WTC11 (cell line): ENCODE measurements around the gene DYRK2. TPM values are rescaled to one million over a fixed set of nuclear protein-coding genes. Genes with fewer than 3 reads are reported as not detected.

Experiments
- ATAC-seq: fragments of 200-7000 bp; cut with Tn5 transposase; 2 replicates; pipeline ENCODE4 v1.10.0; 2021; ENCODE audit warnings: mild to moderate bottlenecking, moderate library complexity
- CTCF ChIA-PET: fragments of 300-600 bp; sonication (Branson Sonifier 250); formaldehyde crosslinking; loops from one replicate; lab custom pipeline; 2021; ENCODE audit warnings: antibody characterized with exemption; lab: Charles Lee
- POLR2A ChIA-PET: fragments of 350-600 bp; sonication (Branson Sonifier 250); formaldehyde crosslinking; loops from one replicate; lab custom pipeline; 2021; ENCODE audit warnings: antibody characterized with exemption; lab: Charles Lee
- DNase-seq: peaks from one replicate; pipeline ENCODE4 v3.0.0; 2021; ENCODE audit warnings: low spot score
- H3K27ac Mint-ChIP-seq: 2 replicates; pipeline ENCODE4 v1.8.0; 2021; ENCODE audit warnings: mixed read lengths
- H3K27me3 Mint-ChIP-seq: 2 replicates; pipeline ENCODE4 v1.8.0; 2021; ENCODE audit warnings: low read depth, mild to moderate bottlenecking, moderate library complexity, mixed read lengths
- H3K36me3 Mint-ChIP-seq: 2 replicates; pipeline ENCODE4 v1.8.0; 2021; ENCODE audit warnings: mixed read lengths
- H3K4me1 Mint-ChIP-seq: 2 replicates; pipeline ENCODE4 v1.8.0; 2022; ENCODE audit warnings: mixed read lengths
- H3K4me3 Mint-ChIP-seq: 2 replicates; pipeline ENCODE4 v1.8.0; 2021; ENCODE audit warnings: mild to moderate bottlenecking, moderate library complexity, mixed read lengths
- H3K9me3 Mint-ChIP-seq: 2 replicates; pipeline ENCODE4 v1.8.0; 2021; ENCODE audit warnings: mixed read lengths
- AR ChIP-seq: fragments of 250-450 bp; sonication (Bioruptor Pico); IDR thresholded peaks from 2 replicates; pipeline ENCODE4 v1.9.0; 2021; ENCODE audit warnings: mild to moderate bottlenecking
- E2F5 ChIP-seq: sonication (generic); formaldehyde crosslinking; IDR thresholded peaks from 2 replicates; pipeline ENCODE4 v1.8.1; 2022; ENCODE audit warnings: mild to moderate bottlenecking, moderate library complexity, missing genetic modification reagents
- ETV6 ChIP-seq: sonication (generic); formaldehyde crosslinking; IDR thresholded peaks from 2 replicates; pipeline ENCODE4 v1.8.1; 2022; ENCODE audit warnings: mild to moderate bottlenecking, missing genetic modification reagents
- FOXK1 ChIP-seq: sonication (generic); formaldehyde crosslinking; IDR thresholded peaks from 2 replicates; pipeline ENCODE4 v1.8.0; 2022; ENCODE audit warnings: mild to moderate bottlenecking, moderate library complexity, missing genetic modification reagents
- GTF2I ChIP-seq: fragments of 250-450 bp; sonication (Bioruptor Pico); conservative IDR thresholded peaks from 2 replicates; pipeline ENCODE4 v1.4.0; 2021; ENCODE audit warnings: mild to moderate bottlenecking
- HMGXB4 ChIP-seq: sonication (generic); formaldehyde crosslinking; IDR thresholded peaks from 2 replicates; pipeline ENCODE4 v1.8.1; 2023; ENCODE audit warnings: mild to moderate bottlenecking, moderate library complexity, missing genetic modification reagents
- IRF2 ChIP-seq: sonication (generic); formaldehyde crosslinking; IDR thresholded peaks from 2 replicates; pipeline ENCODE4 v1.8.0; 2022; ENCODE audit warnings: low read depth, missing genetic modification reagents, borderline replicate concordance
- RELA ChIP-seq: sonication (generic); formaldehyde crosslinking; IDR thresholded peaks from 2 replicates; pipeline ENCODE4 v1.8.1; 2022; ENCODE audit warnings: missing genetic modification reagents, mild to moderate bottlenecking, borderline replicate concordance
- SOX15 ChIP-seq: fragments of 250-450 bp; sonication (Bioruptor Pico); IDR thresholded peaks from 2 replicates; pipeline ENCODE4 v1.9.0; 2021; ENCODE audit warnings: mild to moderate bottlenecking
- TCF7 ChIP-seq: sonication (generic); formaldehyde crosslinking; IDR thresholded peaks from 2 replicates; pipeline ENCODE4 v1.8.0; 2022; ENCODE audit warnings: mild to moderate bottlenecking, low read depth, missing genetic modification reagents, moderate library complexity
- ZBTB43 ChIP-seq: sonication (generic); formaldehyde crosslinking; IDR thresholded peaks from 2 replicates; pipeline ENCODE4 v1.8.1; 2023; ENCODE audit warnings: mild to moderate bottlenecking, missing genetic modification reagents
- ZNF423 ChIP-seq: fragments of 250-450 bp; sonication (Bioruptor Pico); IDR thresholded peaks from 2 replicates; pipeline ENCODE4 v2.1.2; 2022; ENCODE audit warnings: mild to moderate bottlenecking, moderate library complexity
- ZNF671 ChIP-seq: fragments of 250-450 bp; sonication (Bioruptor Pico); IDR thresholded peaks from 2 replicates; pipeline ENCODE4 v1.8.0; 2021; ENCODE audit warnings: mild to moderate bottlenecking
- total RNA-seq: library from RNA; stranded (reverse); gene quantifications from 3 replicates; pipeline ENCODE4 v1.2.3, GENCODE V29; 2021
- TF ChIP-seq, protein P1 (sequence below): sonication (generic); formaldehyde crosslinking; IDR thresholded peaks from 2 replicates; pipeline ENCODE4 v1.8.0; 2023; ENCODE audit warnings: mild to moderate bottlenecking, missing genetic modification reagents
- TF ChIP-seq, protein P2 (sequence below): sonication (generic); formaldehyde crosslinking; IDR thresholded peaks from 2 replicates; pipeline ENCODE4 v1.8.0; 2022; ENCODE audit warnings: mild to moderate bottlenecking, missing genetic modification reagents

DYRK2 gene
- total RNA-seq, 1 experiment from 2014 or later = 36.1 TPM

DNA sequence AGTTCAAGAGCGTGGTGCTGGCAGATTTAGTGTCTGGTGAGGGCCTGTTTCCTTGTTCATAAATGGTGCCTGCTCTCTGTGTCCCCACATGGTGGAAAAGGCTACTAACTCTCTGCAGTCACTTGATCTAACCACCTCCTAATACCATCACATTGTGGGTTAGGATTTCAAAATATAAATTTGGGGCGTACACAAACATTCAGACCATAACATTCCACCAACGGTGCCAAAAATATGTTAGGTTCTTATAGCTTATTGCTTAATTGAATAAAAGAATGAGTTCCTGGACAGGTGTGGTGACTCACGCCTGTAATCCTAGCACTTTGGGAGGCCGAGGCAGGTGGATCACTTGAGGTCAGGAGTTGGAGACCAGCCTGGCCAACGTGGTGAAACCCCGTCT lies 3.4 kb upstream of the DYRK2 start (continued):
- no peak for TF ChIP-seq E2F5
- TF ChIP-seq ZBTB43 (CRISPR knock-in tag) = no peak

DNA sequence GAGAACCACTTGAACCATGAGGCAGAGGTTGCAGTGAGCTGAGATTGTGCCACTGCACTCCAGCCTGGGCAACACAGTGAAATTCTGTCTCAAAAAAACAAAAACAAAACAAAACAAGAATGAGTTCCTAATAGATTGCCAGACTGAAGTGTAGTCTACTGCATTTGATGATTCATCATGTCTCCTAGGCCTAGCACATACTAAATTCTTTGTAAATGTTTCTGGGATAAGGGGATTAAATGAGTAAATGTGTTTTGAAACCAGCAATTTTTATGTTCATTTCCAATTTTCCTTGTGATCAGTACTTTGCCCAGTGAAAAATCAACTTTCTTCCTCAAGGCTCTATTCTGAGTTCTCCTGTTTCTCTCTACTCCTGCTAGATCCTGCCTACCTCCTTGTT lies 2.9 kb upstream of the DYRK2 start:
- H3K4me3 Mint-ChIP-seq = no peak overlapping the region
- no peak for ATAC-seq
- peaks cover 3% of the 10 kb centered on the region; the same call in 1 of the 2 replicates for H3K36me3 Mint-ChIP-seq
- H3K9me3 Mint-ChIP-seq = peaks cover 6% of the 10 kb centered on the region; the same call in 1 of the 2 replicates
- CTCF ChIA-PET = no interaction called here
- H3K27ac Mint-ChIP-seq = no peak overlapping the region
- H3K4me1 Mint-ChIP-seq = peaks cover 17% of the 10 kb centered on the region
- TF ChIP-seq FOXK1 (no peak), ZNF671 (CRISPR knock-in tag) (no peak), HMGXB4 (CRISPR knock-in tag) (no peak), ETV6 (CRISPR knock-in tag) (no peak), RELA (no peak), AR (CRISPR knock-in tag) (no peak), IRF2 (no peak)
- no peaks in the 10 kb centered on the region; the same call in 1 of the 2 replicates for H3K27me3 Mint-ChIP-seq
- no peak for DNase-seq
- POLR2A ChIA-PET = no interaction called here

DNA sequence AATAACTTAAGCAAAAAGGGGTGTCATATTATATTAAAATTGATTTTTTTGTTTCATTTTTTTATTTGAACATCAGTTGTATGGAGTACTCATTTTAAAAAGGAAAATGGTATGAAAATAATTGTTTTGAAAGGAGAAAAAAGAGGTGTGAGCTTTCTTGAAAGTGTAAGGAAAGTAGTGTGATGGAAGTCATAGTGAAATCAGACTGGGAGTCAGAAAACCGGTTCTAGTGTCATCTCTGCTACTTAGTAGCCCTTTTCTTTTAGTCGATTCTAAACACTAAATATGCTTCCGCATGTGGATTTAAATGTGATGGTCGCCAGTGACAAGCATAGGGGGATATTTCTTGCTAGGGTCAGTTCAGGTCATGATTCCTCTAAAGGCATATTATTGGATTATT lies 1.8 kb upstream of the DYRK2 start:
- H3K27me3 Mint-ChIP-seq = no peaks in the 10 kb centered on the region; the same call in 1 of the 2 replicates
- H3K4me1 Mint-ChIP-seq = peaks cover 29% of the 10 kb centered on the region
- no peak overlapping the region for H3K27ac Mint-ChIP-seq
- H3K9me3 Mint-ChIP-seq = peaks cover 6% of the 10 kb centered on the region; the same call in 1 of the 2 replicates
- POLR2A ChIA-PET = no interaction called here
- TF ChIP-seq SOX15 (CRISPR knock-in tag) (no peak), TCF7 (no peak), GTF2I (CRISPR knock-in tag) (no peak), ZNF671 (CRISPR knock-in tag) (no peak), HMGXB4 (CRISPR knock-in tag) (no peak), ZNF423 (CRISPR knock-in tag) (no peak)
- TF ChIP-seq, protein P1, sequence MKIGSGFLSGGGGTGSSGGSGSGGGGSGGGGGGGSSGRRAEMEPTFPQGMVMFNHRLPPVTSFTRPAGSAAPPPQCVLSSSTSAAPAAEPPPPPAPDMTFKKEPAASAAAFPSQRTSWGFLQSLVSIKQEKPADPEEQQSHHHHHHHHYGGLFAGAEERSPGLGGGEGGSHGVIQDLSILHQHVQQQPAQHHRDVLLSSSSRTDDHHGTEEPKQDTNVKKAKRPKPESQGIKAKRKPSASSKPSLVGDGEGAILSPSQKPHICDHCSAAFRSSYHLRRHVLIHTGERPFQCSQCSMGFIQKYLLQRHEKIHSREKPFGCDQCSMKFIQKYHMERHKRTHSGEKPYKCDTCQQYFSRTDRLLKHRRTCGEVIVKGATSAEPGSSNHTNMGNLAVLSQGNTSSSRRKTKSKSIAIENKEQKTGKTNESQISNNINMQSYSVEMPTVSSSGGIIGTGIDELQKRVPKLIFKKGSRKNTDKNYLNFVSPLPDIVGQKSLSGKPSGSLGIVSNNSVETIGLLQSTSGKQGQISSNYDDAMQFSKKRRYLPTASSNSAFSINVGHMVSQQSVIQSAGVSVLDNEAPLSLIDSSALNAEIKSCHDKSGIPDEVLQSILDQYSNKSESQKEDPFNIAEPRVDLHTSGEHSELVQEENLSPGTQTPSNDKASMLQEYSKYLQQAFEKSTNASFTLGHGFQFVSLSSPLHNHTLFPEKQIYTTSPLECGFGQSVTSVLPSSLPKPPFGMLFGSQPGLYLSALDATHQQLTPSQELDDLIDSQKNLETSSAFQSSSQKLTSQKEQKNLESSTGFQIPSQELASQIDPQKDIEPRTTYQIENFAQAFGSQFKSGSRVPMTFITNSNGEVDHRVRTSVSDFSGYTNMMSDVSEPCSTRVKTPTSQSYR (CRISPR knock-in tag) = no peak
- TF ChIP-seq, protein P2, sequence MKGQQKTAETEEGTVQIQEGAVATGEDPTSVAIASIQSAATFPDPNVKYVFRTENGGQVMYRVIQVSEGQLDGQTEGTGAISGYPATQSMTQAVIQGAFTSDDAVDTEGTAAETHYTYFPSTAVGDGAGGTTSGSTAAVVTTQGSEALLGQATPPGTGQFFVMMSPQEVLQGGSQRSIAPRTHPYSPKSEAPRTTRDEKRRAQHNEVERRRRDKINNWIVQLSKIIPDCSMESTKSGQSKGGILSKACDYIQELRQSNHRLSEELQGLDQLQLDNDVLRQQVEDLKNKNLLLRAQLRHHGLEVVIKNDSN = no peak
- TF ChIP-seq, all 79 proteins: peak for 0
- Mint-ChIP-seq H3K4me3 (peak overlapping the region; percentile 95), H3K36me3 (peaks cover 3% of the 10 kb centered on the region)
- CTCF ChIA-PET = interaction anchor here (1.0 kb wide), 1 partner anchor 13 kb away, joined by 3 read pairs; no protein-coding TSS in a partner anchor
- no peak for DNase-seq
- no peak for ATAC-seq
